Limb (tissue), 2 donors: ENCODE data around the gene PTGES.

Experiments
- DNase-seq, 2 donors: peaks; one replicate each; pipeline ENCODE4 v3.0.0-alpha.2; 2016; ENCODE audit errors: extremely low spot score in 2 of 2

Gene PTGES

GRCh38 chr9:129694243-129694646 lies 58.6 kb downstream of the PTGES start:
- no peak for DNase-seq

GRCh38 chr9:129693741-129694140 lies 59.1 kb downstream of the PTGES start:
- no peak for DNase-seq

DNA sequence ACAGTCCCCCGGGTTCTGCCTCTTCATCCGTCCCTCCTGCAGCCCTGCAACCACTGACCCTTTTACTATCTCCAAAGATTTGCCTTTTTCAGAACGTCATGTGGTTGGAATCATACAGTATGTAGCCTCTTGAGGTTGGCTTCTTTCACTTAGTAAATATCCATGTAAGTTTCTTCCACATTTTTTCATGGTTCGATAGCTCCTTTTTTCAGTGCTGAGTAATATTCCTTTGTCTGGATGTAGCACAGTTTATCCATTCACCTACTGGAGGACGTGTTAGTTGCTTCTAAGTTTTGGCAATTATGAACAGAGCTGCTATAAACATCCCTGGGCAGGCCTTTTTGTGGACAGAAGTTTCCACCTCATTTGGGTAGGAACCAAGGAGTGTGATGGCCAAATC lies 60.3 kb downstream of the PTGES start:
- DNase-seq: no peak
